ENCODE results near the gene ADGRB2. TPM values are rescaled to one million over a fixed set of nuclear protein-coding genes. Genes with fewer than 3 reads are reported as not detected.

The ADGRB2 gene
- polyA plus RNA-seq, 3 donors, result not detected

- intact Hi-C loops (cut with micrococcal nuclease), result no loop called here
- no peaks in the 10 kb centered on the region for H3K79me2 ChIP-seq (ENCODE audit: insufficient read depth, low read length)
- H3K27me3 Mint-ChIP-seq (ENCODE audit: low read depth in 3 of 3), result peaks cover 3 to 11% (median 5%) of the 10 kb centered on the region in 3 donors
- no peaks in the 10 kb centered on the region for H3K36me3 ChIP-seq (replicated peaks in 1 of 2; ENCODE audit: control insufficient read depth in 1 of 2, insufficient read depth in 2 of 2, low read length in 2 of 2)
- no peaks in the 10 kb centered on the region for H3K27me3 ChIP-seq (ENCODE audit: control insufficient read depth in 2 of 2, insufficient read depth in 2 of 2, low read length in 2 of 2)
- no peak overlapping the region for H3K9ac ChIP-seq (ENCODE audit: insufficient read depth, low read length, poor library complexity, severe bottlenecking)
- WGBS (ENCODE audit: insufficient coverage), result 92% methylated on average over 2 of the region's 7 CpGs
- H2AFZ ChIP-seq (ENCODE audit: insufficient read depth, low read depth, low read length, poor library complexity, severe bottlenecking), result no peak overlapping the region
- no peak for DNase-seq
- no peak overlapping the region for H3K4me3 ChIP-seq (replicated peaks in 1 of 3; ENCODE audit: low read depth in 2 of 3, low read length in 3 of 3)
- no peak overlapping the region for H3K27ac ChIP-seq (ENCODE audit: low read depth in 1 of 2, low read length in 2 of 2)
- no peak overlapping the region for H3K27ac Mint-ChIP-seq
- H3K4me3 Mint-ChIP-seq, result no peak overlapping the region
- H3K9me3 ChIP-seq (replicated peaks in 1 of 2; ENCODE audit: control insufficient read depth in 1 of 2, insufficient read depth in 1 of 2, low read length in 2 of 2), result no peaks in the 10 kb centered on the region
- peaks cover 2% of the 10 kb centered on the region for H3K4me1 Mint-ChIP-seq
- H3K4me2 ChIP-seq (replicated peaks; ENCODE audit: extremely low read depth, low read length, poor library complexity, severe bottlenecking), result no peak overlapping the region
- H3K4me1 ChIP-seq (ENCODE audit: control insufficient read depth in 1 of 2, insufficient read depth in 2 of 2, low read length in 2 of 2), result no peaks in the 10 kb centered on the region
- no peak for TF ChIP-seq CTCF (IDR thresholded peaks at IDR 0.05)
- H4K20me1 ChIP-seq (ENCODE audit: insufficient read depth, low read length), result no peaks in the 10 kb centered on the region
- no peaks in the 10 kb centered on the region for H3K9me3 Mint-ChIP-seq
- H3K36me3 Mint-ChIP-seq, result no peaks in the 10 kb centered on the region
These were observed 29.5 kb downstream of the ADGRB2 start for GRCh38 chr1:31734582-31735107.

GRCh38 chr1:31733389-31734219 lies 30.5 kb downstream of the ADGRB2 start:
- WGBS (ENCODE audit: insufficient coverage), result 82% methylated on average over 14 of the region's 19 CpGs
- Mint-ChIP-seq H3K36me3 (no peaks in the 10 kb centered on the region), H3K27me3 (ENCODE audit: low read depth in 3 of 3) (peaks cover 0 to 8% (median 4%) of the 10 kb centered on the region in 3 donors), H3K4me3 (no peak overlapping the region), H3K9me3 (no peaks in the 10 kb centered on the region), H3K4me1 (no peaks in the 10 kb centered on the region), H3K27ac (no peak overlapping the region)
- no peak overlapping the region for H3K27ac ChIP-seq (ENCODE audit: low read depth in 1 of 2, low read length in 2 of 2)
- intact Hi-C loops (cut with micrococcal nuclease), result no loop called here
- H4K20me1 ChIP-seq (ENCODE audit: insufficient read depth, low read length), result no peaks in the 10 kb centered on the region
- no peak for DNase-seq
- H3K27me3 ChIP-seq (ENCODE audit: control insufficient read depth in 2 of 2, insufficient read depth in 2 of 2, low read length in 2 of 2), result no peaks in the 10 kb centered on the region
- no peaks in the 10 kb centered on the region for H3K79me2 ChIP-seq (ENCODE audit: insufficient read depth, low read length)
- no peaks in the 10 kb centered on the region for H3K4me1 ChIP-seq (ENCODE audit: control insufficient read depth in 1 of 2, insufficient read depth in 2 of 2, low read length in 2 of 2)
- no peaks in the 10 kb centered on the region for H3K36me3 ChIP-seq (replicated peaks in 1 of 2; ENCODE audit: control insufficient read depth in 1 of 2, insufficient read depth in 2 of 2, low read length in 2 of 2)
- H3K9me3 ChIP-seq (replicated peaks in 1 of 2; ENCODE audit: control insufficient read depth in 1 of 2, insufficient read depth in 1 of 2, low read length in 2 of 2), result no peaks in the 10 kb centered on the region
- no peak overlapping the region for H3K4me2 ChIP-seq (replicated peaks; ENCODE audit: extremely low read depth, low read length, poor library complexity, severe bottlenecking)
- no peak for TF ChIP-seq CTCF (IDR thresholded peaks at IDR 0.05)
- no peak overlapping the region for H2AFZ ChIP-seq (ENCODE audit: insufficient read depth, low read depth, low read length, poor library complexity, severe bottlenecking)
- H3K4me3 ChIP-seq (replicated peaks in 1 of 3; ENCODE audit: low read depth in 2 of 3, low read length in 3 of 3), result no peak overlapping the region
- H3K9ac ChIP-seq (ENCODE audit: insufficient read depth, low read length, poor library complexity, severe bottlenecking), result no peak overlapping the region

All from CD14-positive monocyte (primary cell).